GM18526 (cell line): Measurements from ENCODE around the gene CACNA1I.

Source experiments
- POLR2A ChIP-seq: IDR thresholded peaks from 3 replicates; pipeline ENCODE4 v1.6.1; 2011; ENCODE audit not compliant: insufficient read length; ENCODE audit errors: extremely low read depth

The CACNA1I gene

DNA sequence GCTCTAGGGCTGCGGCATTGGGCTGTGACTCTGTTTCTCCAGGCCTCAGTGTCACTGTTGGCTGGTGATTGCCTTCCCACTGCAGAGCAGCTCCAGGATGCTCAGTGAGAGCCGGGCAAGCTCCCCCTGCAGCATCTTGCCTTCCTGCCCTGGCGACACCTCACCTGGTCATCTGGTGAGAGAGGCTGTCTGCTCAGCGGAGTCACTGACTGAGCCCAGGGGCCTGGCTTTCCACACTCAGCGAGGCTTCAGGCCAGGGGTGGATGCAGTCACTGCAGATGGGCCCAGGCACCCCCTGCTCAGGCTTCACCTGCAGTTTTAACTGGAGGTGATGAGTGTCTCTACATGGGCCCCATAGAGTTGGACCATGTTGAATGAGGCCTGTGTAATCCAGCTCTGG lies 136.8 kb downstream of the CACNA1I start:
- no peak for TF ChIP-seq POLR2A

DNA sequence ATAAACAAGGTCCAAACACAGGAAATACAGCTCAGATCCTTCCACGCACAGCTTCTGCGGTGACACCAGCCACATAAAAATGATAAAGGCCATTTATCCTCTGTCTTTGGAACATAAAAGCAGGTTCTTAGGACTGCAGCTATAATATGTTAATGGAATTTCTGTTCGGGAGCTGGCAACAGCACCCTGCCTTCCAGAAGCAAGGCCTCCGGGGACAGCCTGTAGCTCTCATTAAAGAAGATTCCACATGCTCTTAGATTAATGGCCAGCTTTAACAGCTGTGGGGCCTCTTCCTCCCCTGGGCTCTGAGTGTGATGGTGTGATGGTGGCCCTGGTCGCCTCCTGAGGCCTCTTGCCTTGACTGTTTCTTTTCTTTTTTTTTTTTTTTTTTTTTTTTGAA lies 137.3 kb downstream of the CACNA1I start:
- TF ChIP-seq POLR2A, result no peak

DNA sequence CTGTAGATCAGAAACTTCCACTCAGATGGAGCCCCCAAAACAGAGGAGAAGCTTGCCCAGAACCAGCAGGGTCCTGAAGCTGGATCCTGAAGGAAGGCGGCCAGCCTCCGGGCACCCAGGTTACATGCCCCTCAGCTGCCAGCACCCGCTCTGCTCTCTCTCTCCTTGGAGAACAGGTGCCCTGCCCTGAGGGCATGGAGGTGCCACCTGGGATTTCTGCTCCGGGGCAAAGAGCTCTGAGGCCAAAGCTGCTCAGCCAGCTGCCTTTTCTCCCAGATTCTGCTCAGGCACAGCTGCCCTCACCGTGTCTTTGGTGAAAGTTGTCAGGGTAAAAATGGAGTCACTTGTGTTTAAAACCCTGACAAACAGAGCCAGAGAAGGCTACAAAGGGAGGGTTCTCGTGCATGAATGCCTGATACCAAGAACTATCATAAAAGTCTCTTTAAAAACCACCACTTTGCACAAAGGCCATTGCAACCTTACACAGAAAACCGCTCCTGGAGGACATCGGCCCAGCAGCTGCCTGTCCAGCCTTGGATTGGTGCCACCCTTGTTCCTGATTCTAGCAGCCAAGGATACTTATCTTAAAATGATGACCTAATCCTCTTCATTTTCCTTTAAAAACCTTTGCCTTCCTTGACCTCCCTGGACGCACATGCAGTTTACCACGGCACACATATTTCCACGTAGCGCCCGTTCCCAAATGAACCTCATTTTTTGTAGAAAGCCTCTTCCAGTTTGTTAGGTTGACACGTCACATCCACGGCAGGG lies 140.0 kb downstream of the CACNA1I start:
- no peak for TF ChIP-seq POLR2A

DNA sequence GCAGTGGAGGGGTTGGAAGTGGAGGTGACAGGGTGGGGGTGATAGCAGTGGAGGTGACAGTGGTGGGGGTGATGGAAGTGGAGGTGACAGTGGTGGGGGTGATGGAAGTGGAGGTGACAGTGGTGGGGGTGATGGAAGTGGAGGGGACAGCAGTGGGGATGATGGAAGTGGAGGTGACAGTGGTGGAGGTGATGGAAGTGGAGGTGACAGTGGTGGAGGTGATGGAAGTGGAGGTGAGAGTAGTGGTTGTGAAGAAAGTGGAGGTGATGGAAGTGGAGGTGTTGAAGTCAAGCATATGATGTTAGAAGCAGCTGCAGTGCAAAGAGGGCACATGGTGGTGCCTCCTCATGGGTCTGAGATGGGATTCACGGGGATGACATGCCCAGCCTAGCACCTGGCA lies 141.5 kb downstream of the CACNA1I start:
- no peak for TF ChIP-seq POLR2A

DNA sequence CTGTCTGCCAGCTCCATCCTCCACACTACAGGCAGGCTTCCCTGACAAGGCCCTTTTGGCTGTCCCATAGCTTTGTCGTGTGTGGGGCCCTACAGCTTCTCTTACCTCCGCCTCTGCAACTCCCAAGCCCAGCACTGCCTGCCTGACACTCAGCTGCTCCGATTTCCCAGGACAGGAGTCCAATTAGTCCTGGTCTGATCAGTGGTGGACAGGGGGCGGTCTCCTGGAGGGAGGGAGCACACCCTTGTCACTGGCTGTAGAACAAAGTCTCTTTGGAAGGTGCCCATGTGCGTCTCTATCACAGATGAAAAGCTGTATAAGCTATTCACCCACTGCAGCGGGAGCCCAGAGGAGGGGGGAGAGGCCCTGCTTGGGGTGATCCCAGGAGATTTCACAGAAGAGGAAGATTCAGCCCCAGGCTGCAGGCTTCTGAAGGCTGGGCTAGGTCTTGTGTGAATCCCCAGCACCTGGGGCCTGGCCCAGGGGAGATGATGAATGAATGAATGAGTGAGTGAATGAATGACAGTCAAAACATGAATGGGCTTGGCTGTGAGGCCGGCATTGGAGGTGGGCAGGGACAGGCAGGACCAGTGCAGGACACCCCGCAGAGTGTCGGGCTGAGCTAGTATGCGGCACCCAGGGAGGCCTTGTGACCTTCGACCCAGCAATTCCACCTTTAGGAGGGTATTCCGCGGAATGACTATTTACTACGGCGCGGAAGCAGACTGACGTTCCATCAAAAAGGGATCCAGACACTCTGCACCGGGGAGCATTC lies 142.4 kb downstream of the CACNA1I start:
- no peak for TF ChIP-seq POLR2A

DNA sequence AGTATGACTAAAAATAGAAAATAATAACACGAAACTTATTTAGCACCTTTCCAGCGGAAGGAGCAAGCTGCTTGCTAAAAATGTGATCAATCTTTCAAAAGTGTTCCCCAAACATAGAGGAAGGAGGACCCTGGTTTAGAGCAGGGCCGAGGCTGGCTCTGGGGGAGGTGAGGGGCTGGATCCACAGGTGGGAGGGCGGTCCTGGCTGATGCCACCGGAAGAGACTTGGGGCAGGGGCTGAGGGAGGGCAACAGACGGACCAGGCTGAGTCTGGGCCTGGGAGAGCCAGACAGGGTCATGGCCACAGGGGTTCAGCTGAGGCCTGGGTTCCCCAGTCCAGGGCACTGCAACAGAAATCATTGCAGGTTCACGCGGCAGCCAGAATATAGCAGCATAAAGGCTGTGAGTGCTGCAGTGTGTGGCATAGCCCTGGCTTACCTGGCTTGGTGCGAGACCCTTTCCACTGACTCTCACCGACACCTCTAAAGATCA lies 143.3 kb downstream of the CACNA1I start:
- no peak for TF ChIP-seq POLR2A

DNA sequence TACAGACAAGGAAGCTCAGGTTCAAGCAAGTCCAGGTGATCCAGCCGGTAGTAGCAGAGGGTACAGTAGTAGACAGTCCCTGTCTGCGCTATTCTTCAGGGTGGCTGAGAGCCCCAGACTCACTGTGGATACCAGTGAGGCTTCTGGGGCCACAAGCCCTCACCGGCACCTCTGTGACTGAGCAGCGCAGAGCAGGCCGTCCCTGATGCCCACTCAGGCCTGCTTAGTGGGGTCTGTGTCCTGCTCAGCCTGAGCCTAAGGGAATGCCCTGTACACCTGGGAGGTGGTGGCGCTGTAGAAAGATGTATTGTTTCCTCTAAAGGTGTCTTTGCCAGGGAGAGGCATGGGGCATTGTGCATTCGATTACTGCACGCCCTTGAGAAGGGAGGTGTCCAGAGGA lies 143.8 kb downstream of the CACNA1I start:
- no peak for TF ChIP-seq POLR2A

DNA sequence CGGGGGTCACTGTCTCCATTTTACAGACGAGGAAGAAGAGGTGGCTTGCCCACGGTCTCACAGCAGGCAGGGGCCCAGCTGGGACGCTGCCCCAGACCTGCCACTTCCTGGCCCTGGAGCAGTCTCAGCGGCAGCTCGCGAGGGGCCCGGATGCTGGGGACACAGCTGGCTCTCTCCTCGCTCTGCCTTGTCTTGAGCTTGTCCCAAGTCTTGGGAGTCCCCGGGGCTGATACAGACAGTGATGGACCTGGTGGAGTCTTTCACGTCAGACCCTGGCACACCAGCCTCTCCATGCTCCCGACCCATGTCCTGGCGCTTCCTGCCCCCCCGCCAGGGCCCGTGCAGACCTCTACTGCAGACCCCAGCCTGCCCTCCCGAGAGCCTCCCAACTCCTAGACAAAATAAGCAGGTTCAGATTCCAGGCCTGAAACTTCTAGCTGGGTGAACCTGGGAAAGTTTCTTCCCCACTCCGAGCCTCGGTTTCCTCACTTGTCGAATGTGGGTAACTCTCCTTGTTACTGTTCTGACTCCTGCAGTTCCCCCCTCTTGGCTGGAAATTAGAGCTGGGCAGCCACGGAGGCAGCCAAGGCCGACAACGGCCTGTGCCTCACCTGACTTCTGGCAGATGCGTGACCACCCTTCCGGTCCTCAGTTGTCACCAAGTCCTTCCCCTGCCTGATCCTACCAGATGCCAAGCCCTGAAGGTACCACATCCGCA lies 145.4 kb downstream of the CACNA1I start:
- no peak for TF ChIP-seq POLR2A

DNA sequence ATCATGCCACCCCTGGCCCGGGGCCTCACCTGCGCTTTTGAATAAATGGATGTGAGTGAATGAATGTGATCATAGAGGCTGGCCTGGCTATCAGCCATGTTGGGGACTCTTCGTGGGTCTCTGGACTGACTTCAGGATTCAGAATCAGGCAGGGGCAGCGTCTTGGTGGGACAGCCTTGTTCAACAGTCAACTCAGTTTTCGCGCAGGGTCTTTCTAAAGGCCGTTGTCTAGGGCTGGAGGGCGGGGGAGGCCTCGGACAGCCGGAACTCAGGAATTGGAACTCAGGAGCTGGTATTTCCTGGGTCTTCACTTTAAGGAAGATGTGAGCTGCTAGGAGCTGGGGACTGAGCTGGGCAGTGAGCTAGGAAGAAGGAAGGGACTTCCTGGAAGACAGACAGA lies 146.0 kb downstream of the CACNA1I start:
- no peak for TF ChIP-seq POLR2A

DNA sequence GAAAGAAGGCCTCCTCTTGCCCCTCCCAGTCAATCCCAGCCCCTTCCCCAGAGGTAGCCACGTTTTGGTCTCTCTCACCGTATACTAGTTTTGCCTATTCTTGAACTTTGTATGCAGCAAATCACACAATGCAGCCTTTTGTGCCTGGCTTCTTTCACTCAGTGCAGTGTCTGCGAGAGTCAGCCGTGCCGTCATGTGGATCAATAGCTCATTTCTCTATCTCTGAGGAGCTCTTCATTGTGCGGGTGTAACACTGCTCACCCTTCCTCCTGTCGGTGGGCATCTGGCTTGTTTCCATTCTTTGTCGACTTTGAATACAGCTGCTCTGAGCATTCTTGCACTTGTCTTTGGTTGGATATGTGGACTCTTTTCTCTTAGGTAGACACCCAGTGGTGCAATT lies 146.5 kb downstream of the CACNA1I start:
- TF ChIP-seq POLR2A, result no peak

DNA sequence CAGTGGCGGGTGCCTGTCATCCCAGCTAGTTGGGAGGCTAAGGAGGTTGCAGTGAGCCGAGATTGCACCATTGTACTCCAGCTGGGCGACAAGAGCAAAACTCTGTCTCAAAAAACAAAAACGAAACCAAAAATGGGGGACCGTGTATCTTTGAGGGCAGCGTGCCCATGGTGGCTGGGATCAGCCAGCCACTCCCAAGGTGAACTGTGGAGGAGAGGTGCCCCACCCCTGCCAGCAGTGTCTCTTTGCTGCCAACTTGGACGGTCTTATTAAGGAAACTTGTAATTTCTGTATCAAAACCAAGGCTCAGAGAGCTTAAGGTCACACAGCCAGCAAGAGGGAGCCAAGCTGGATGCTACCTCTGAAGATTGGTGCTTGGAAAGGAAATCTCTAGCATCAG lies 147.7 kb downstream of the CACNA1I start:
- TF ChIP-seq POLR2A, result no peak

DNA sequence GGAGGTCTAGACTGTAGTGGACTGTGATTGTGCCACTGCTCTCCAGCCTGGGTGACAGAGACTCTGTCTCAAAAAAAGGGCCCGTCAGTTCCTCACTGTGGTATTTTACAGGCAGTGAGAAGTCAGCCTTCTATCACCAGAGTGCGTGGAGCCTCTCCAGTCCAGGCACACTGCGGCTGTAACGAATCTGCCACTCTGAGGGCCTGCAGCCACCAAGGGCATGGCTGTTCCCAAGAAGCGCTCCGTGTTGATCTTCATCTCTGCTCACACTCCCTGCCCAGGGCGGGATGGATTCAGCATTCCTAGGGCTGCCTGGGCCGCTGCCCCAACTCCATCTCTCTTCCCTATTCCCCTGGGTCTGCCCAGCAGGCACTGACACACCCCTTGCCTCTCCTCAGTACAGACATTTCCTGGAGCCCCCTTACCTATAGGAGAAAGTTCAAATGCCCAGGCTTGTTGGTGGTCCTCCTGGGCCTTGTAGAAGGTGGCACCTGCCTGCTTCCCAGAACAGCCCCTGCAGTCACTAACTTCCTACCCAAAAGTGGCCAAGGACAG lies 148.4 kb downstream of the CACNA1I start:
- TF ChIP-seq POLR2A, result no peak

DNA sequence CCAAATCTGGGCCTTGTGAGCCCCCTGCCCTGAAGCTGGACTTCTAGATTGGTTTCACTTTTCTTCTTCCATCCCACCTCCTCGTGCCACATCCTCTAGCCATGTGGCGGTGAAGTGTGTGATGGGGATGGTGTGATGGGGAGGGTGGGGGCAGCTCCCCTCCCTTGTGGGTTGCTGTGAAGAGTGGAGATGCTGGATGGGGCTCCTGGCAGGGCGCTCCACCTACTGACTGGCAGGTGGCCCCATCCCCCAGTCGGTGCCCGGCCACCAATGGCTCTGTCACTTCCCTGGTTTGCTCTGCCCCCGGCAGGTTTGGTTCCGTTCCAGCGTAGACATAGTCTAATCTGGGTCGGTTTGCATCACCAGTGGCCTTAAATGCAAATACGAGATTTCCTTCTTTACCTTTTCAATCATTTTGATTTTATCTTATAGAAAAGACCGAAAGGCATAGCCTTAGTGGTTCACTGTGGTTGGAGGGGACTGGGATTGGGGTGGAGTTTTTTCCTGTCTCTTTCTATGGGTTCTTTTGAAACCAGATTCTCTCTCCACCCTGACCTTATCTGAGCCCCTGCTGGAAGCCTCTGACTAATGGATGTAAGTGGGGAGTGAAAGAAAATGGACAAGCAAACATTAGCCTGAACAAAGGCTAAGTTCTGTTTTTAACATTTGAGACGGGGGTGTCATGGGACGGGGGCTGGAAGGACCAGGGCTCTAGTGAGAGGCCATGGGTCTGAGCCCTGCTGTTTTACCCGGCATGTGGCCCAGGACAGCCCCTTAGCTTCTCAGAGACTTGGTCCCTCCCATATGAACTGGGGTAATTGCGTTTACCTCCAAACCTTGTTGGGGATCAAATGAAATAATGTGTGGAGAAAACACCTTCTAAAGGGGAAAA lies 149.3 kb downstream of the CACNA1I start:
- TF ChIP-seq POLR2A, result no peak

DNA sequence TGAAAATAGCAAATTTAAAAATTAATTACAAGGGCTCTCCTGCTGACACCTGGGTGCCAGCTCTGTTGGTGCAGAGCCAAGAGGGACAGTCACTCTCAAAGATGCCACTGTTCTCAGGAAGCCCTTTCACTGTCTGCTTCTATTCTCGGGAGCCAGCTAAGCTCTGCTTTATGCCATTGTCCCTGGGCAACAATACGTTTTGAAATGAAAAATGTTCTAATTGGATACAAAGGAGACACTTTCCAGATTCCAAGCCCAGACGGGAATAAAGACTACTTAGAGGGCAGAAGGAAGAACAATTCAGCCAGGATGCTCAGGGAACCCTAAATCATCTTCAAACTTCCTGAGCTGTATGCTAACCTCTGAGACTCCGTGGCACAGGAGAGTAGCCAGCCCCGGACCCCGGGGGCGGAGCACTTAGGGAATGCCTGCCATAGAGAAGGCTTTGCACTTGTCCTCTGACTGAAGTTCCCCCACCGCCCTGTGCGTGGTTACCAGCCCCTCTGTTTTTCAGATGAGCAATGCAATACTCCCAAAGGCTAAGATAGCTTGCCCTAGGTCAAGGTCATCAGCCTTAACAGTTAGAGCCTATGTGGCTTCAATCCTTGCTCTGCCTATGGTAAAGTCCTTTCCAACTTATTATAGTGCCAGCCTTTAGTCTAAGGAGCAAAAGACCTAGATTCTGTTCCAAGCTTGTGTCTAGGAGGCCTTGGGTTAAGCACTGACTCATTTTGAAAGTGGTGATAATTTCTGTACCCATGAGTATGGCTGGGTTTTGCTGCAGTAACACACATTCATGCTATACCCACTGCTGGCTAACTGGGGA lies 150.9 kb downstream of the CACNA1I start:
- TF ChIP-seq POLR2A, result no peak
